Omental fat pad (tissue), 4 donors: ENCODE measurements around the gene MRPL37. TPM values are rescaled to one million over a fixed set of nuclear protein-coding genes. Genes with fewer than 3 reads are reported as not detected.

Experiments
- ATAC-seq: fragments of 150-250 bp; one replicate; pipeline ENCODE4 v1.9.1; 2016; ENCODE audit warnings: mild to moderate bottlenecking, moderate library complexity; ENCODE audit not compliant: low FRiP score
- DNase-seq: peaks from one replicate; pipeline ENCODE4 v3.0.0-alpha.2; 2019; ENCODE audit warnings: low spot score
- total RNA-seq, 4 donors: library from RNA; depleted of rRNA; stranded (reverse); fragments of >200 nt; gene quantifications; one replicate each; pipeline ENCODE4 v1.1.0, GENCODE V29; 2016
- TF ChIP-seq, protein P1 (sequence below), 3 donors: fragments of 450-650 bp; IDR thresholded peaks; one replicate each; pipeline ENCODE4 v1.5.1; 2016 to 2017; ENCODE audit warnings: antibody characterized with exemption in 3 of 3, mild to moderate bottlenecking in 3 of 3, moderate library complexity in 2 of 3

Gene MRPL37
- total RNA-seq, 4 donors from 2014 or later, result 53.2 to 84.9 (median 56.9) TPM

DNA sequence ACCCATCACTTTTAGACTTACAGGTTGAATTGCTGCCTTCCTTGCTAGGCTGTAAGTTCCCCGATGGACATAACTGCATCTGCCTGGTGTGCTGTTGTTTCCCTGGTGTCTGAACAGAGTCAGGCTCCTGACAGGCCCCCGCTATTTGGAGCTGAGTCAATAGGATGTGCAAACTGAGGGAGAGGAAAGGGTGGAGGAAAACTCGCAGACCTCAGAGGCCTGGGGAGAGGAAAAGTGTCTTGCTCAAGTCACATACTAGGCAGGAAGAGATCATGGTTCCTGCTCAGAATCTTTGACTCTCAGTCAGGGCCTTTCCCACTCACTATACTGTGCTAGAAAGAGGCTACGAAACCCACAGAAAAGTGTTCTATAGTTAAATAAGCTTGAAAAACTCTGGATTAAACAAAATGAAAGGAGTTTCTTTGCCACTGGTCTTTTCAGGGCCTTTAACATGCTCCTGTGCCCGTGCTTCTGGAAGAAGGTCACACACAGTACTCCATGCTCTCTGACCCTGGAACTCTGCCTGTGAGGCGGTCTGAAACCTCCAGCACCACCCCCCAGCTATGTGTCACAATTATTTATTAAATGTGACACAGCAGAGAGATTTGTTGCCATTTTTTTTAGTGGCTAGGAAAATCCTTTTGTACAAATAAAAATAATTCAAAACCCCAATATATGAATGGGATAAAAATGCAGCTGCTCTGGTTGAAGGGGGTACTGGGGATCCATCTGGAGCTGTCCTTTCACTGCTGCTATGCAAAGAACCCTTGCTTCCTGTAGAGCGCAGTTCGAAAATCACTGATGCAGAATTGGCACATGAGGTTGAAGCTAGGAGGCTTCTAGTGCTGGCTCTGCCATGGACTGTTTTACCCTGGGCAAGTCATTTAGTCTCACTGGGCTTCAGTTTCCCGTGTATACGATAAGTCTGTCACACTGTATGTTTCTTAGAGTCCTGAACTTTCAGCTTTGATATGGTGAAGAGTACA lies 27.1 kb upstream of the MRPL37 start:
- TF ChIP-seq, protein P1, sequence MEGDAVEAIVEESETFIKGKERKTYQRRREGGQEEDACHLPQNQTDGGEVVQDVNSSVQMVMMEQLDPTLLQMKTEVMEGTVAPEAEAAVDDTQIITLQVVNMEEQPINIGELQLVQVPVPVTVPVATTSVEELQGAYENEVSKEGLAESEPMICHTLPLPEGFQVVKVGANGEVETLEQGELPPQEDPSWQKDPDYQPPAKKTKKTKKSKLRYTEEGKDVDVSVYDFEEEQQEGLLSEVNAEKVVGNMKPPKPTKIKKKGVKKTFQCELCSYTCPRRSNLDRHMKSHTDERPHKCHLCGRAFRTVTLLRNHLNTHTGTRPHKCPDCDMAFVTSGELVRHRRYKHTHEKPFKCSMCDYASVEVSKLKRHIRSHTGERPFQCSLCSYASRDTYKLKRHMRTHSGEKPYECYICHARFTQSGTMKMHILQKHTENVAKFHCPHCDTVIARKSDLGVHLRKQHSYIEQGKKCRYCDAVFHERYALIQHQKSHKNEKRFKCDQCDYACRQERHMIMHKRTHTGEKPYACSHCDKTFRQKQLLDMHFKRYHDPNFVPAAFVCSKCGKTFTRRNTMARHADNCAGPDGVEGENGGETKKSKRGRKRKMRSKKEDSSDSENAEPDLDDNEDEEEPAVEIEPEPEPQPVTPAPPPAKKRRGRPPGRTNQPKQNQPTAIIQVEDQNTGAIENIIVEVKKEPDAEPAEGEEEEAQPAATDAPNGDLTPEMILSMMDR (IDR thresholded peaks at IDR 0.05), result no peak

DNA sequence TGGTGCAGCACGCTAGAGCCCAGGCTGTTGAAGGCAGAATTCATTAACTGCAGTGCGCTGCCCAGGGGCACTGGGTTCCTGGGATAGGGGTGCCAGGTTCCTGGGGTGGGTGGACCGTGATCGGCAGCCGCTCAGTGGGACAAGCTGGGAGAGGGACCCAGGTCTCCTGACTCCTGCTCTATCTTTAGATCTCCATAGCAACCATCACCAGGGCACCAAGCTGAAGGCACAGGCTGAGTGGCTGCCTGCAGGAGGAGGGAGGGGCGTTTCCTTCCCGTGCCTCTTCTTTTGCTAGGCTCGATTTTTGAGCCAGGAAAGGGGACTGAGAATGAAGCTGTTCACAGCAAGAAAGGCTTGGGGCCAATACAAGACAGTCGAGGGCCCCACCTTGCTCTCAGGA lies 26.3 kb upstream of the MRPL37 start:
- DNase-seq, result no peak
- no peak for ATAC-seq
- TF ChIP-seq, protein P1 (IDR thresholded peaks at IDR 0.05), result no peak

More for the DNA sequence above, 27.1 kb upstream of the MRPL37 start:
- ATAC-seq (no peak), DNase-seq (no peak)

DNA sequence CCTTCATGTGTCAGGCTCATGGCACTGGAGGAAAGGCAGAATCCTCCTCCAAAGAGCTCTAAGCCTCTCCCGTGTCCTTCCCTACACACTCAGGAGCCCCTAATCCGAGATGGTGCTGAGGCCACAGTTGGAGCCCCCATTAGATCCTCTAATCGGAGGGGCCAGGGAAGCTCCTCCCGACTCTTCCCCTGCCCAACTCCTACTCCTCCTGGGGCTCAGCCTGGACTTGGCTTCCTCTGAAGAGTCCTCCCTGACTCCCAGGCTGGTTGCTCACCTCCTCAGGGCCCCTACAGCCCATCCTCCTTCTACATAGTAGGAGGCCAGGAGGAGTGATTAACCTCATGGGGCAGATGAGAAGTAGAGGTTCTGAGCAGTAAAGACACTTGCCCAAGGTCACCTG lies 25.9 kb upstream of the MRPL37 start:
- DNase-seq (no peak), ATAC-seq (no peak)
- TF ChIP-seq, protein P1 (IDR thresholded peaks at IDR 0.05), result no peak

DNA sequence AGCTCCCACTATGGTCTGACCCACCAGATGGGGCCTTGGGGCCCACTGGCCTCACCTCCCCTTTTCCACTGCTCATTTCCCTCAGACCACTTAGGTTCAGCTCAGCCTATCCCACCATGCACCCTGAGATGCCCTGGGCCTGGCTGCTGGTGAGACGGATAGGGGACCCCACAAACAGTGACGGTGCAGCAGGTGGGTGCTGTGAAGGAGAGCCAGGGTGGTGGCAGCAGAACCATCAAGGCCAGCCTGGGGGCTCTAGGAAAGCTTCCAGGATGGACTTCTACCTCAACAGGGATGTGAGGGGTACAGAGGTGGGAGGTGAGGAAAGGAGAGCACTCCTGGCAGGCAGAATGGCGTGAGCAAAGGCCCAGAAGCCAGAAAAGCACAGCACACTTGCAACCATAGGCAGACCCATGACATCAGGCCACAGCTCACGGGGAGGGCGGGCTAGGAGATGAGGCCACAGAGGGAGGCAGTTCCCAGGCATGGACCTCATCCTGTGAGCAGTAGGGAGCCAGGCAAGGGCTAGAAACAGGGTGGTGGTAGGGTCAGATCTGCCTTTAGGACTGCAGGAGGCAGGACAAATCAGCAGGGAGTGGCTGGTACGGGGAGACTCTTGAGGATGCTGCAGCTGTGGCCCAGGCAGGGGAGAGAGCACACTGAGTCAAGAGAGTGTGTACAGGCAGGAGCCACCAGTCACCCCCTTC lies 23.2 kb upstream of the MRPL37 start:
- TF ChIP-seq, protein P1 (IDR thresholded peaks at IDR 0.05), result no peak
- no peak for ATAC-seq

DNA sequence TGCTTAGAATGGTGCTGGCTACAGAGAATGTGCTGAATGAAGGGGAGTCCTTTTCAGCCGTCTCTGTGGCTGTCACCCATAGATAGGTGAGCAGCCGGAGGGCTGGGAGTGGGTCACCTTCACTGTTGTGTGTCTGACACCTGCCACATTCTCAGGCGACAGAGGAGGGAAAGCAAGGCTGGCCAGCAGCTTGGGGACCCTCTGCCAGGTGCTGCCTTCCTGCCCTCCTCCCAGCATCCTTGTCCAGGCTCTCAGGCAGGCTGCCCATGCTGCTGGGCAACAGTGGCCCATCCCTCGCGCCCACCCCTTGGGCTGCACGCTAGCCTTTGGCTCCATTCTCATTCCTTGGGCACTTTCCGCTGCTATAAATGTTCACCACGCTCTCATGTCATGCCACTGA lies 22.2 kb upstream of the MRPL37 start:
- TF ChIP-seq, protein P1 (IDR thresholded peaks at IDR 0.05), result no peak
- DNase-seq (no peak), ATAC-seq (no peak)

More for the DNA sequence above, 23.2 kb upstream of the MRPL37 start:
- no peak for DNase-seq

DNA sequence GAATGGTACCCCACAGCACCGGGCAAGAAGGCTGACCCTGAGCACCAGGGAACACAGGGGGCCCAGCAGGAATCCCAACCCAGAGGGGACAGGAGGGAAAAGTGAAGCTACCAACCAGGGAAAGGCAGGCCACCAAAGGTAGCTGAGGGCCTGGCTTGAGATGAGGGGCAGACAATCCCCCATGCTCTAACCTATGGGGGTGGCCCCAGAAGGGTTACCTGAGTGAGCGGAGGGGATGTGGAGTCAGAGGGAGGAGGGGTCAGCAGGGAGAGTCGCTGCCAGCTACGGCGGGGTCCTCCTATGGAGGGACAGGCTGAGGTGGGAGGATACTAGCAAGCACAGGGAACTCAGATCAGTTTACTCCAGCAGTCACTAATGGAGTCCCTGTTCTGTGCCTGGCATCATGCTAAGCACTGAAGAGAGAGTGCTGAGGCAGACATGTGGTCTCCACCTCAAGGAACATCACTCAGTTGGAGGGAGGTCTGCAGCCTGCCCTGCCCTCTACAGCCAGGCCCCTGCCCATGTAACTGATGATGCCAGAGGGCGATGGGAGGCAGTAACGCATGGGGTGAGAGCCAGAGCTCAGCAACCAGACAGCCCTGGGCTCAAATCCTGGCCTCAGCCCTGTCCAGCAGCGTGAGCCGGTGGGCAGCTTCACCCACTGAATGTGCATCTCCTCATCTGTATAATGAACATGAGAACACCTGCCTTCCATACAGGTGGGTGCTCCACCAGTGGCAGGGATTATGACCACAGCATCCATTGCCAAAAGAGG lies 21.5 kb upstream of the MRPL37 start:
- TF ChIP-seq, protein P1 (IDR thresholded peaks at IDR 0.05), result no peak
- DNase-seq, result no peak
- no peak for ATAC-seq
